HG03457 (cell line): ENCODE measurements around the gene SLC6A2.
A peak's percentile ranks its signal among the peaks of the same experiment; 100 is the strongest.

Source experiments
- ATAC-seq: cut with Tn5 transposase; IDR thresholded peaks from one replicate; pipeline ENCODE4 v1.9.1; 2021; ENCODE audit warnings: moderate number of reproducible peaks; ENCODE audit not compliant: unreplicated experiment

The SLC6A2 gene

DNA sequence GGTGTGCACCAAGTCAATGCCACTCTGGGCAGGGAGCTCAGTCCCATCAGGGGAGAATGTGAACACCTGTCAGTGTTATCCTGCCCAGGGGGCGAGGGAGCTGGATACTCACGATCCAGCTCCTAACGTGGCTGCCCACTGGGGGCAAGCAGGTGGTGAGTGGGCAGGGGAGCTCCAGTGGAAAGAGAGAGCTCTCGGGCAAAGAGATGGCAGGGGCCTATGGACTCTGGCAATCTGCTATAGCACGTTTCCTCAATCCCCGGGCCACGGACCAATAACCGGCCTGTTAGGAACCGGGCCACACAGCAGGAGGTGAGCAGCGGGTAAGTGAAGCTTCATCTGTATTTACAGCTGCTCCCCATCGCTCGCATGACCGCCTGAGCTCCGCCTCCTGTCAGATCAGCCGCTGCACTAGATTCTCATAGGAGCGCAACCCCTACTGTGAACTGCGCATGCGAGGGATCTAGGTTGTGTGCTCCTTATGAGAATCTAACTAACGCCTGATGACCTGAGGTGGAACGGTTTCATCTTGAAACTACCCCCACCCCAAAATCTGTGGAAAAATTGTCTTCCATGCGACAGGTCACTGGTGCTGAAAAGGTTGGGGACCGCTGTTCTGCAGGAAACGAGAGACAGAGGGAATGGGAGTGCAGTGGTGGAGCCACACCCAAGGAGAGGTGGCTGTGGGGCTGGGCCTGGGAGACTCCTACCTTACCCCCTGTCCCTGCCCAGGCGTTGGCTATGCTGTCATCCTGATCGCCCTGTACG is 15.6 kb downstream of the SLC6A2 start:
- no peak for ATAC-seq

DNA sequence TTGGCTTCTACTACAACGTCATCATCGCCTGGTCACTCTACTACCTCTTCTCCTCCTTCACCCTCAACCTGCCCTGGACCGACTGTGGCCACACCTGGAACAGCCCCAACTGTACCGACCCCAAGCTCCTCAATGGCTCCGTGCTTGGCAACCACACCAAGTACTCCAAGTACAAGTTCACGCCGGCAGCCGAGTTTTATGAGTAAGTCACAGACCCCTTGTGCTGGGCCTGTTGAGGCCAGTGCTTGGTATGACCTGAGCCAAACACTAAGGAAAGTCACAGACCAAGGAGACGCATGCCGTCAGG is 16.1 kb downstream of the SLC6A2 start:
- ATAC-seq: no peak

DNA sequence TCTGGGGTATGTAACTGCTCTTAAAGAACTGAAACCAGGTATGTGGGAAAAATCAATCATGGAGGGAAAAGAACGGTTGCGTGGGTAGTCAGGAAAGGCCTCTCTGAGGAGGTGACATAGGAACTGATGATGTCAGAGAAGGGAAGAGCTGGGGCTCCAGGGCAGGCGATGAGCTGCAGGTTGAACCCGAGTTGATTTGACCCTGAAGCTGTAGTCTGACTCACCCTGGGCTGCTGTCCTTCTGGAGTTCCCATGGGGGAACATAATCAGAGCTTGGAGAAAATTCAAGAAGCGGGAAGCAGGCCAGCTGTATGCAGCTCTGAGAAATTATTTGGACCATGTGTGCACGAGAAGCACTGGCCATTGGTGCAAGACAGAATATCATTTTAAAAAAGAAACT is 16.7 kb downstream of the SLC6A2 start:
- ATAC-seq: no peak

DNA sequence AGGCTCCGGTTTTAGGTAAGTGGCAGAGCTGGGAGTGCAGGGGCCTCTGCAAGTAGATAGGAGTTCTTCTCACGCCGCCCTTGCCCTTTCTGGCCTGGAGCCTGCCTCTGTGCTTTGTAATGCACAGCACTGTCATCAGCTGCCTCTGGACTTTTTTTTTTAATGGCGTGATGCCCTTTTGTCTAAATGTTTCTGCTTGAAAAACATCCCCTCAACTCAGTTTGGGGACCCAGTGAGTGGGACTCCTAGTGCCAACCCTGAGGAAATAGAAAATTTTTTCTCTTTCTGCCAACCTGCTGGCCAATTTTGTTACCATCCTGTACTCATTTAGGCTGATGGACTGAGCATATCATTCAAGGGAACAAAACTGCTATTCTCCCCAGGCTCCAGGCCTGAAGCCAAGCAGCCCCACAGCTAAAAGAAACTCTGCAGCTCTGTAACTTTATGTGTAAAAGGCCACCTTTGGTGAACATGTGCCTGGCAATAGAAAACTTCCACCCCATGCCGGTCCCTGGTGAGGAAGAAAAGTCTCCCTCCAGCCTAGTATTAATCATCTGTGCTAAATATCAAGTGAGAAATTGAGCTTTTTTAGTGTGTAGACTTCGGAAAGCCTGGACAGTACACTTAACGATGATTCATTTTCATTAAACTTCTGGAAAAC is 22.5 kb downstream of the SLC6A2 start:
- no peak for ATAC-seq

DNA sequence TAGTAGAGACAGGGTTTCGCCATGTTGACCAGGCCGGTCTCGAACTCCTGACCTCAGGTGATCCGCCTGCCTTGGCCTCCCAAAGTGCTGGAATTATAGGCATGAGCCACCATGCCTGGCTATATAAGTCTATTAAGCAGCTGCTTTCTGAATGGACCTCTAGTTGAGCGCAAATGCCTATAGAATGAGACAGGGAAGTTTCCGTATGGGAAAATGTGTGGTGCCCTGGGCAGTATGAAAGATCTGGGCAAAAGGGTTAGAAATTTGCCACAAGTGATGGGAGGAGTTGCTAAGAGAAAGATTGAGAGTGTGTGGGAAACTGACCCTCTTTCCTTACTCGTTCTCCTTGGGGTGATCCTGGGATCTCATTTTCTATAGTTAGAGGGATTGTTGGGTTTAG is 26.3 kb downstream of the SLC6A2 start:
- no peak for ATAC-seq

DNA sequence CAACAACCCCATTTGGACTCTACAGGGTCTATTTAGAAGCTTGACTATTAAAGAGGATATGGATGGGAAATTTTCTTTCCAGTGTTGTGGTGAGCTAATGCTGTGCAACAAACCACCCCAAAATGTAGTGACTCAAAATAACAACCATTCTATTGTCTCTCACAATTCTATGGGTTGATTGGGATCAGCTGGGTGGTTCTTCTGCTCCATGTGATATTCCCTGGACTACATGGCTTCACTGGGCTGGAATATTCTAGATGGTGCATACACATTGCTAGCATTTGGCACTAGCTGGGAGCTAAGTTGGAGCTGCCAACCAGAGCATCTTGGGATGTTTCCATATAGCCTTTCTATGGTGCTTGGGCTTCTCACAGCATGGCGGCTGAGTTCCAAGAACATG is 30.2 kb downstream of the SLC6A2 start:
- ATAC-seq: no peak

DNA sequence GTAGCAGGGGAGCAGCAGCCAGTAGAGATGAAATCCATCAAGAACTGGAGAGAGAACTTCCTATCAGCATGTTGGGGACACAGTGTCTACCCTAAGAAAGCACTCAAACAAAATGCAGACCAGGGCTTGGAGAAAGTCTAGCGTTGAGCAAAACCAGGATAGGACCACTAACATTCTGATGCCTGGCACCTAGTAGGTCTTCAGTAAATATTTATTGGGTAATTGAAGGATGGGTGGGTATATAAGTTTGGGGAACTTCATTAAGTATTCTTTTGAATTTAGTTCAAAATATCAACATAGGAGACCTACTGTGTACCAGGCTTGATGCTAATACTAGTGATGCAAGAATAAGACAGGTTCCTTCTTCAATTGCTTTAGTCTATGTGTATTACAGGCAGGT is 30.9 kb downstream of the SLC6A2 start:
- ATAC-seq: no peak

DNA sequence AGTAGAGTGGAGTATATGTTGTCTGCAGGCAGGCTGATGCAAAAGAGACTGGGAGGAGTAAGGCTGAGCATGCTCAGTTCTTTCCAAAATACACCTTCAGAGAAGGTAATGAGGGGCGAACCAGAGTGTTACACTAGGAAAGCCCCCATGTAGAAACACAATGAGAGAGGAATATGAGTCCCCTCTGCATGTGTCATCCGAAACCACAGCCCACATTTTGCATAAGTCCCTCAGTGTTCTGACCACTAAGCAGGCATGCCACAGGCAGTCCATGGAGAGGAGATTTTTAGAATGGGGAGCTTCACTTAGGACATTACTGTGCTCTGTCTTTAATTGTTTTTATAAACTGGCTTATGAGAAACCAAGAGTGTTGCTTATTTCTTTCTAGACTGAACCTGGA is 32.0 kb downstream of the SLC6A2 start:
- no peak for ATAC-seq

DNA sequence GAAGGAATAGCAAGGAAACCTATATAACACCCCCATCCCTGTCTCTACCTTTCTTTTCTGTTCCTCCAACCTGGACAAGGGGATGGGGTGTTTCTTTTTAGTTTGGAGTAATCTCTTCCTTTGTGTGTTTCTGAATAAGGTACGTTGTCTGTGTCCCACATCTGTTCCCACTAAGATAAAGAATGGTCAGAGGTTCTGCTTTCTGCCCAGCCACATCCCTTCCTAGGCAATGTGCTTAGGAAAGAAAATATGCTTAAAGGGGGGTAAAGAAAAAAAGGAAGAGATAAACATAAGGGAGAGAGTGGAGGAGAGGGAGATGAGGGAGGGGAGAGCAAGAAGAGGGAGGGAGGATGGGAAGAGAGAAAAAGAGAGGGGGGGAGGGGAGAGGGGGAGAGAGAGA is 35.1 kb downstream of the SLC6A2 start:
- ATAC-seq: no peak

DNA sequence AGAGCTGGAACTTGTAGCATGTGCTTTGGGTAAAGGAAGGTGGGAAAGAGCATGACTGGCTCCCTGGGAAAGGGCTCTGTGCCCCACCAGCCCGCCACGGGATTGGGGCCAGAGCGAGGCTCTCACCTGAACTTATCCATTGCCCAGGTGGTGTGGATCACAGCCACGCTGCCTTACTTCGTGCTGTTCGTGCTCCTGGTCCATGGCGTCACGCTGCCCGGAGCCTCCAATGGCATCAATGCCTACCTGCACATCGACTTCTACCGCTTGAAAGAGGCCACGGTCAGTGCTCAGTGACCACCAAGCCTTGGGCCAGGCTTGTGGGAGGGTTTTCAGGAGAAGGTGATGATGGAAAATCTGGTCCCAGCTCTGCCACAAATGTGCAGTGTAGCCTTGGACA is 36.0 kb downstream of the SLC6A2 start:
- no peak for ATAC-seq

DNA sequence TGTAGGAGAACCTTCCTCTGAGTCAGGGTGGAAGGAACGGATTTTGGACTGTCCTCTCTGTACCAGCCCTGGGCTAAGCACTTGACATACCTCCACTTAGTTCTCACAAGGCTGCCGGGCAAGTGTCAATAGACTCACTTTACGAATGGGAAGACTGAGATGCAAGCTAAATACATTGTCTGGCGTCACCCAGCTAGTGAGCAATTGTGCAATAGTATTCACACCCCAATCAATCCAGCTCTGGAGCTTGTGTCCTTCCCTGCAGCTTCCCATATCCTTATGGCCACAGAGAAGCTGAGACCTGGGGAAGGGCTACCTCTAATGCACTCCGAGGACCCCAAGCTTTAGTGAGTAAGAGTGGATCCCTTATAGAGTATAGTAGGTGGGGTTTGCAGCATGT is 39.8 kb downstream of the SLC6A2 start:
- no peak for ATAC-seq

DNA sequence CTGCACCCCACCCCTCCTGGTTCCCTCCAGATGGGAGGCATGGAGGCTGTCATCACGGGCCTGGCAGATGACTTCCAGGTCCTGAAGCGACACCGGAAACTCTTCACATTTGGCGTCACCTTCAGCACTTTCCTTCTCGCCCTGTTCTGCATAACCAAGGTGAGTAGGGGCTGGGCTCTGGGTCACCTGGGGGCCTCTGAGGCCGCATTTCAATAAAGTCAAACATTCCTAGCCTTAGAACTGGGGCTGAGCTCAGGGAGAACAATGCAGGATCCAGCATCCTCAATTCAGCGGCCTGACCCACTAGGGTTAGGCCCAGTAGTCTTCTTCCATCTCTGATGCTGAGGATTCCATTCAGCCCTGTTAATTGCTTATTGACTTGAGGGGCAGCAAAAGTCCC is 42.1 kb downstream of the SLC6A2 start:
- ATAC-seq: no peak

DNA sequence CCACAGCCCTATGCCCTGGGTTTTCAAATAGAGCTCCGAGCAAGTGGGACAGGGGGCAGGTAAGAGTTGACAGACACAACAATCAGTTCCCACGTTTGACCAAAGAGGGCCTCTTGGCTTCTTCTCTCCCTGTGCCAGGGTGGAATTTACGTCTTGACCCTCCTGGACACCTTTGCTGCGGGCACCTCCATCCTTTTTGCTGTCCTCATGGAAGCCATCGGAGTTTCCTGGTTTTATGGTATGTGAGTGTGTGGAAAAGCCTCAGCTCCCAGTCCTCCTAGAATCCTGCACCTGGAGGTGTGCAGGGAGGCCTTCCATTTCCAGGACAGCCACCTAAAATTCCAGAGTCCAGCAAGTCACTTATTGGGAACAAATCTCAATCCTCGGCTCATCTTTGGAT is 42.5 kb downstream of the SLC6A2 start:
- ATAC-seq: no peak

DNA sequence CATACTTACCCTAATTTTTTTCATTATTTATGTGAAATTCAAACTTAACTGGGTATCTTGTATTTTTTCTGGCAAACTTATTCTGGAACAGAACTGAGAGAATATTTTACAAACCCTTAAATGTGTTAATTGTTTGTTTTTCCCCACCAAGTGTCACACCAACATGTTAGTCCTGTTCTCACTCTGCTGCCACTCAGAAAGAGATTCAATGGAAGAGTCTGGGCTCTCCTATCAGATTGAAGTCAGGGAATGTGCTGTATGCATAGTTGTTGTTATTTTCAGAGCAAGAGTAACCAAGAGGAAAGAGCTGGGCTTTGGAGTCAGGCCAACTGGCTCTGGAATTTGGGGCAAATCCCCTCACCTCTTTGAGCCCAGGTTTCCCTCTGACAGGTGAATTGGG is 43.2 kb downstream of the SLC6A2 start:
- ATAC-seq: no peak

DNA sequence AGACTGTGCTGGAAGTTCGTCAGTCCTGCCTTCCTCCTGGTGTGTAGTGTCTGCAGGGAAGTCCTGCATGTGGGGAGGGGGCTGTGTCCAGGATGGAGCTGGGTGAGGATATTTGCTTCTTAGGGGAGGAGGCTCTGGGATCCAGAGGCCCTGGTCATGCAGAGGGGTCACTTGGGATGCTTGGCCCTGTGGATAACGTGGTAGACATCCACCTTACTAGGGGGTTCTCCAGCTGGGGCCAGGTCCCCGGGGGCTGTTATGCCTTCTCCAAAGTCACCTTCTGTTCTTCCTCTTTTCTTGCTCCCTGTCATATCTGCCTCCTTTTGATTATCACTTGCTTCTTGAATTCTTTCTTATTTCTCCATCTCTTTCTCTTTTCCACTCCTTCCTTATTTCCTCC is 43.8 kb downstream of the SLC6A2 start:
- ATAC-seq: no peak

DNA sequence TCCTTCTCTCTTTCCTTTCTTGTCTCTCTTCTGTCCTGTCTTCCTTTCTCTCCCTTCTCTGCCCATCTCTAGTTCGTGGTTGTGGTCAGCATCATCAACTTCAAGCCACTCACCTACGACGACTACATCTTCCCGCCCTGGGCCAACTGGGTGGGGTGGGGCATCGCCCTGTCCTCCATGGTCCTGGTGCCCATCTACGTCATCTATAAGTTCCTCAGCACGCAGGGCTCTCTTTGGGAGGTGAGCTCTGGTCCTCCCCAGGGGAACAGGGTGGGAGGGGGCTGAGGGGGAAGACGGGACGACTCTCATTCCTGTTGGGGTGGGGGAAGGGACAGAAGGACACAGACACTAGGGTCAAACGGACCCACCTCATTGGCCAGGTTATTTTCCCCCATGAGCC is 44.3 kb downstream of the SLC6A2 start:
- no peak for ATAC-seq

DNA sequence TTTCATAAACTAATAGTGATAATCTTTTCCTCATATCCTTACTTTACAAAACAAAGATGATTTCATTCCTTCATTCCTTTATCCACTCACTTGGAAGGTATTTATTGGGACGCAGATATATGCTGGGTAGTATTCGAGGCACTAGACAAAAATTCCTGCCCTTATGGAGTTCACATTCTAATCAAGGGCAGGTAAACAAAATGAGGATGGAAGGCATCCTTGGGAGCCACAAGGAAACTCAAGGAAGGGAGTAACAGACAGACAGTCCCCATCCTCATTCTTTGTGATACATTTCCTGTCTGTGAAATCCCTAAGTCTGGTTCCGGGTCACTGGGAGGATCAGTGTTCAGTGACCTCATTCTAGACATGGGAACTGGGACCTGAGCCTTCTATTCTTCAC is 45.2 kb downstream of the SLC6A2 start:
- no peak for ATAC-seq

DNA sequence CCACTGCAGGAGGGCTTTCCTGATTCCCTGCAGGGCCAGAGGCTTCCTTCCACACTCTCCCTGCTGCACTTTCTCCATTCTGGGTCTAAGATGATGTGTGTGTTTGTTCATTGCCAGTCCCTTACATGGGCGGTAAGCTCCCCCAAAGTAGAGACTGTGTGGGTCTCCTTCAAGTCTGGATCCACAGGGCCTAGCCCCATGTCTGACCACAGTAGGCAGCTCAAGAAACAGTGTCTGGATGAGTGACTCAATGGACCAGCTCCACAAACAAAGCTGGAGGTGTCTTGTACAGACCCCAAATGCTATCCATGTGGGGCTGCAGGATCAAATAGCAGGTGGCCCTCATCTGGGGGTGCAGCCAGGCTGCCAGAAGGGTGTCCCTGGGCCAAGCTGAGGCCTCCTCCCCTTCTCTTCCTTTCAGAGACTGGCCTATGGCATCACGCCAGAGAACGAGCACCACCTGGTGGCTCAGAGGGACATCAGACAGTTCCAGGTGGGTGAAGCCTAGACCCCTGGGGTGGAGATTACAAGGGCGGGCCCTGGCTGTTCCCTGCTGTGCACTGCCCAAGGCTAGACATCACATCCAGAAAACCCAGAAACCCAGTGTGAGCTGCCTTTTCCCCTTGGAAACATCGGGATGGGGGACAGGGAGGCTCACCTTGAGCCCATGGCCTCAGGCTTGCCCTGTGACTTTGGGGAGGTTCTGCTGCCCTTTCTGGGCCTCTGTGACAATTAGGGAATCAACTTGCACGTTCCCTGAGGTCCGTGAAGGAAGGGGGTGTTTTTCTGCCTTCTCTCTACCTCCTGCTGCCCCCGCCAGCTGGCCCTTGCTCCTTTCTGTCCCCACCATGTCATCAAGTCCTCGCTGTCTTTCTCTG is 45.9 kb downstream of the SLC6A2 start:
- peak; percentile 59 for ATAC-seq

DNA sequence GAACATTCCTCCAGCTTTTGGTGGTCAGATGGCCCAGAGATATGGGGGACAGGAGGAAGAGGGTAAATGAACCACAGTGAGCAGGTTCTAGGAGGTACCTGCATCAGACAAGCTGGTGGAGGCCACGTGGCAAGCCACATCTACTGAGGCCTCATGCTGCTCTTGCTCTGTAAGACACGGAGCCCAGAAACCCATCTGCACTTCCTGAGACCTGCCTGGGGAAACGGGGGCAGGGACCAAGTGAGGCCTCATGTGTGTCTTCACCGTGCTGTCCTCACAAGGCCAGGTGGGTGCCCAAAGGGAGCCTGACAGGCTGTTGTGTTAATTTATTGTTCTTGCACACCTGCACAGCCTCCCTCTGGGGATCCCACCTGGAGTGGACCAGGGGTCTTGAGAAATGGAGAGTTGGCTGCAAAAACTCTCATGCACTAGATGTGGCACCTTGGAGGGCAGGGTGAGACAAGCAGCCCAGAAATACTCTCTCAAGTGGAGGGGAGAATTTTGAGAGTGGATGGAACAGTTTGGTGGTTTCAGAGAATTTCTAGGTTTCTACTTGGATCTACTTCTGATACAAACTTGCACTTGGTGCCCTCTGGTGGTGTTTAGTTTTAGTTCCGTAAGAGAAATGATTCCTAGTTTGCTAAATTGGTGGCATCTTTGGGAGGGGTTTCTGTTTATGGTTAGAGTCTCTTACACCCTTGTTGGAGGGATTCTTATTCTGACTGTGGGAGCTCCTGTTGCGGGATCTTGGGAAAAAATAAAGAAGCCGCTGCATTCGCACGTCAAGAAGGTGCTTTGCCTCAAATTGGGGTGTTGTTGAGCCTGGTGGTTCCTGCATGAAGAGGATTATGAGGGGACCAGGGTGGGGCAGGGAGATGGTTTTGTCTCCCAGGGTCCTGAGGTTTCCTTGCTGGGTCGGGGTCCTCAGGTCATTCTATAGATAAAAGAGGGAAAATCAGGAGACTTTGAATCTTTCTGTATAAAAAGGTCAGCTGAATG is 47.5 kb downstream of the SLC6A2 start:
- ATAC-seq: no peak

DNA sequence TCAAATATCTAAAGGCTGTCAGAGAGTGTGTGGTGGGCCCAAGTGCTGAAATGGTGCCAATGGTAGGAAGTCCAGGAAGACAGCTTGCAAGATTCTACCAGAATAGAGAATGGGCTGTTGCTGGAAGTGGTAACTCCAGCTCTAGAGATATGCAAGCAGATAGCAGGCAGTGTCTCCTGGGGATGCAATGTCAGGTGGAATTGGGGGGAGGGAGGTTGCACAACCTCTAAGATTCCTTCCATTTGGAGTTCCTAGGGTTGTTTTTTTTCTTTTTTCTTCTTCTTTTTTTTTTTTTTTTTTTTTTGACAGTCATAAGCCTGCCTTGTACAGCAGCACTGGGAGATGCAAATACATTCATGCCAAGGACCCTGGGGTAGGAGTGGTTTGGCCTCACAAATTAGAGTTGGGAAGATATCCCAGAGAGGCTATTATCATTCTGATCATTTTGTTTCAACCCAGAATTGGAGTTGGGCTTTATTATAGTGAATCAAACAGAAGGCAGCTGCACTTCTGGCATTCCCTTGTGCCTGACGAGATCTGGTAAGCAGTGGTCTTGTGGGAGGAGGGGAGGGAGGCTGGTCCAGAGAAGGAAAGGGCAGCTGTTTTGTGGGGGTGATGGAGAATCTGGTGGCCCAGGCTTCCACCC is 51.1 kb downstream of the SLC6A2 start:
- no peak for ATAC-seq
